Bronchial epithelial cell (primary cell): ENCODE results near the gene ATXN10. TPM values are rescaled to one million over a fixed set of nuclear protein-coding genes. Genes with fewer than 3 reads are reported as not detected.

Experiments used
- DNase-seq: peaks from one replicate; pipeline ENCODE4 v3.0.0-alpha.2; 2010; ENCODE audit warnings: low read depth
- FAIRE-seq: peaks from 2 replicates; lab custom pipeline; 2011; peaks lifted over from hg19 to GRCh38; lab: Jason Lieb, UNC
- H3K27me3 ChIP-seq: 2 replicates; pipeline ENCODE4 v1.5.1; 2011; ENCODE audit warnings: low read length; ENCODE audit not compliant: control insufficient read depth, insufficient read depth
- H3K36me3 ChIP-seq: 2 replicates; pipeline ENCODE4 v1.5.1; 2011; ENCODE audit warnings: low read length; ENCODE audit not compliant: control insufficient read depth, insufficient read depth
- H3K4me3 ChIP-seq: 2 replicates; pipeline ENCODE4 v1.5.1; 2011; ENCODE audit warnings: mild to moderate bottlenecking, low read depth, low read length, control low read depth
- total RNA-seq: library from RNA; depleted of rRNA; stranded (reverse); fragments of >200 nt; gene quantifications from 2 replicates; pipeline ENCODE4 v1.2.1, GENCODE V29; 2014
- TF ChIP-seq, protein P1 (sequence below): IDR thresholded peaks from 2 replicates; pipeline ENCODE4 v1.5.1; 2011; ENCODE audit warnings: mild to moderate bottlenecking, moderate library complexity, low read length, control low read depth, inconsistent platforms; ENCODE audit not compliant: insufficient read depth, severe bottlenecking

ATXN10 gene
- total RNA-seq, 1 donor from 2014 or later, result 81.9 TPM

DNA sequence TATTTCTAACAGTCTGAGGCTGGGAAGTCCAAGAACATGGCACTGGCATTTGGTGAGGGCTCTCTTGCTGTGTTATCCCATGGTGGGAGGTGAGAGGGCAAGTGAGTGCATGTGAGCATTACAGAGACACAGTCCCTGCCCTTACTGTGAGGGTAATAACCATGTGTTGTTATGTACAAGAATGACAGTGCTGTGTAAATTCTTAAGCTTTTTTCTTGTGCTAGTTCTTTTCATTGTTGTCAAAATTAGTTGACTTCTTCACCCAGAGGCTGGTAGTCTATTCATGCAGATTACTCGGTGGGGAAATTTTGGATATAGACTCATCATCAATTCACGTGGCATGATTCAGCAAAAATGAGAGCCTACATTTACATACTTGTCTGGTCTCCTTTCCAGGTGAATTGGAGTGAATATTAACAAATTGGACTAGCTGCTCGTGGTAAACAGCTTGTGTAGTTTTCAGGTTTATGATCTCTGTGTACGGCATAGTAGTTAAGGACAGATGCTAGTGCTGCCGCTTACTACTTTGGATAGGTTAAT is 49.3 kb downstream of the ATXN10 start:
- DNase-seq, result peak; percentile 28

DNA sequence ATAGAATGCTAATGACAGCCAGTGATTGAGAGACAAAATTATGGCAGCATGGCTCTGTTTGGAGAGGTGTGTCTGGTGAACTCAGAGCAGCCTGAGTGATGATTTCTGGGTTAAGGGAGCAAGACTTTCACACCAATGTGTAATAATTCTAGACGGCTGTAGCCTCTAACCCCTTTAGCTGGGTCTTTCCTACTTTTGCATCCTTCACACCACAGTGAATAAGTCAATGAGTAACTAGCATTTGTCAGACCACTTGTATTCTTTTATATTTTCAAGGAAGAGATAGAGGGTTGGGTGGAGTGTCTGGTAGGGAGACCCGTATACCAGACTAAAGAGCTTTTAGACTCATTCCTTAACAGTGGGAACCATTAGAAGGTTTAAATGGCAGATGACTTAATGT is 50.4 kb downstream of the ATXN10 start:
- no peak for DNase-seq
- H3K36me3 ChIP-seq, result peaks cover 7% of the 10 kb centered on the region

More for the DNA sequence above, 49.3 kb downstream of the ATXN10 start:
- FAIRE-seq, result no peak
- H3K27me3 ChIP-seq, result no peaks in the 10 kb centered on the region
- TF ChIP-seq, protein P1, sequence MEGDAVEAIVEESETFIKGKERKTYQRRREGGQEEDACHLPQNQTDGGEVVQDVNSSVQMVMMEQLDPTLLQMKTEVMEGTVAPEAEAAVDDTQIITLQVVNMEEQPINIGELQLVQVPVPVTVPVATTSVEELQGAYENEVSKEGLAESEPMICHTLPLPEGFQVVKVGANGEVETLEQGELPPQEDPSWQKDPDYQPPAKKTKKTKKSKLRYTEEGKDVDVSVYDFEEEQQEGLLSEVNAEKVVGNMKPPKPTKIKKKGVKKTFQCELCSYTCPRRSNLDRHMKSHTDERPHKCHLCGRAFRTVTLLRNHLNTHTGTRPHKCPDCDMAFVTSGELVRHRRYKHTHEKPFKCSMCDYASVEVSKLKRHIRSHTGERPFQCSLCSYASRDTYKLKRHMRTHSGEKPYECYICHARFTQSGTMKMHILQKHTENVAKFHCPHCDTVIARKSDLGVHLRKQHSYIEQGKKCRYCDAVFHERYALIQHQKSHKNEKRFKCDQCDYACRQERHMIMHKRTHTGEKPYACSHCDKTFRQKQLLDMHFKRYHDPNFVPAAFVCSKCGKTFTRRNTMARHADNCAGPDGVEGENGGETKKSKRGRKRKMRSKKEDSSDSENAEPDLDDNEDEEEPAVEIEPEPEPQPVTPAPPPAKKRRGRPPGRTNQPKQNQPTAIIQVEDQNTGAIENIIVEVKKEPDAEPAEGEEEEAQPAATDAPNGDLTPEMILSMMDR, result no peak
- H3K4me3 ChIP-seq, result no peak overlapping the region
- H3K36me3 ChIP-seq, result peaks cover 7% of the 10 kb centered on the region

DNA sequence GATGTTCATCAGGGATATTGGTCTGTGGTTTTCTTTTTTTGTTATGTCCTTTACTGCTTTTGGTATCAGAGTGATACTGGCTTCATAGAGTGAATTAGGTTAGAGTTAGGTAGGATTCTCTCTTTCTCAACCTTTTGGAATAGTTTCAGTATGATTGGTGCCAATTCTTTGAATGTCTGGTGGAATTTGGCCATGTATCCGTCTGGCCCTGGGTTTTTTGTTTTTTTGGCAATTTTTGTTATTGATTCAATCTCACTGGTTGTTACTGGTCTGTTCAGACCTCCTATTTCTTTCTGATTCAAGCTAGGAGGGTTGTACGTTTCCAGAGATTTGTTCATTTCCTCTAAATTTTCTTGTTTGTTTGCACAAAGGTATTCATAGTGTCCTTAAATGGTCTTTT is 54.4 kb downstream of the ATXN10 start:
- Histone ChIP-seq H3K36me3 (peaks cover 4% of the 10 kb centered on the region), H3K27me3 (no peaks in the 10 kb centered on the region), H3K4me3 (no peak overlapping the region)
- DNase-seq, result no peak
- TF ChIP-seq, protein P1, result no peak
- FAIRE-seq, result no peak

More for the DNA sequence above, 50.4 kb downstream of the ATXN10 start:
- TF ChIP-seq, protein P1, result no peak
- FAIRE-seq, result no peak
- Histone ChIP-seq H3K4me3 (no peak overlapping the region), H3K27me3 (no peaks in the 10 kb centered on the region)

DNA sequence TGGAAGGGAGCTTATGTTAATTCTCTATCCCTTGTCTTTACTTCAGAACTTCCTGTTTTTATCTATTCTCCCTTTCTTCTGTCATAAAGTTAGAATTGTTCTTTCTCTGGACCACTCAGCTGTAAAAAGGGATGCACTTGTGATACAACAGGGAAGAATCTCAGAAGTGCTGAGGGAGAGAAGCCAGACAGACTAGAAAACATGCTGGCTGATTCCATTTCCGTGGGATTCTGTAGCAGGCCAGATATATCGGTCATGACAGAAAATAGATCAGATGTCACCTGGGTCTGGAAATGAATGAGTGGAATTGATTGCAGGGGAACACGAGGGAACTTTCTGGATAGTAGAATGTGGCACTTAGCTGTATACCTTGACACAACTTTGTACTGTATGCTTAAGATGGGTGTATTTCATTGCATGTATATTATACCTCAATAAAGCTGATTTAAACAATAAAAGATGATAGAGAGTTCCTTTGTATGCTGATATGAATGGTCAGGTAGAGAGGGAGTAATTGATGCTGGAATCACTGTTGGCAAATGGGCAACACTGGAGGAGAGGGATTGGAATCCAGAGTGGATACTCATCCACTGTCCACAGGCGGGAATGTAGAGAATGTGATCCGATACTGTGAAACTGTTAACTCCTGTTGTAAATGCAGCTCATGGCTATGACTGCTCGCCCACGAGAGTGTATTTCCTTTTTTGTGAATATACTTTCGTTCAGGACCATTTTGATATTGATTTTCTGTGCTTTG is 59.6 kb downstream of the ATXN10 start:
- H3K4me3 ChIP-seq, result no peak overlapping the region
- DNase-seq (peak; percentile 8), FAIRE-seq (no peak)
- H3K36me3 ChIP-seq, result no peaks in the 10 kb centered on the region
- TF ChIP-seq, protein P1, result no peak
- H3K27me3 ChIP-seq, result no peaks in the 10 kb centered on the region

DNA sequence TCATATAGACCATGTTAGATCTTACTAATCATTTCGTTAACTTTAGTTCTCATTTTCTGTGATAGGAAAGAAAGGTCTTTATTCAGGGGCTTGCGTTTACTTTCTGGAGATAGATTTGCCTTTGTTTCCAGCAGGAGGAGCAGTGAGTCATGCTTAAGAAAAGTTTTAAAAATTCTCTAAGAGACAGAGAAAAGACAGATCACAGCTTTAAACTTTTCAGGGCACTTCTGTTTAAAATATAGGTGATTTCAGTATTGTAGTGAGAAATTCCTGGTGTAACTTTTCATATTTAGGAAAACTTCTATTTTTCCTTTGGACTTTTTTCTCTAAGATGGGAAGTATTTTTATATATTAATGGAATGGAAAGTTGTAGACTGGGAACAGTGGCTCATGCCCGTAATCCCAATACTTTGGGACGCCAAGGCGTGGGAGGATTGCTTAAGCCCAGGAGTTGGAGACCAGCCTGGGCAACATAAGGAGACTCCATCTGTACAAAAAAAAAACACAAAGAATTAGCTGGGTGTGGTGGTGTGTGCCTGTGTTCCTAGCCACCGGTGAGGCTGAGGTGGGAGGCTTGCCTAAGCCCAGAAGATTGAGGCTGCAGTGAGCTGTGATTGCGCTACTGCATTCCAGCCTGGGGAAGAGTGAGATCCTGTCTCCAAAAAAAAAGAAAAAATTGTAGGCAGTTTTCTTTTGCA is 60.3 kb downstream of the ATXN10 start:
- no peak overlapping the region for H3K4me3 ChIP-seq
- H3K27me3 ChIP-seq, result no peaks in the 10 kb centered on the region
- peak; percentile 53 for DNase-seq
- TF ChIP-seq, protein P1, result peak; percentile 28
- H3K36me3 ChIP-seq, result no peaks in the 10 kb centered on the region
- no peak for FAIRE-seq
